Ovary (tissue), 9 donors: ENCODE results near the gene GRB7. TPM values are rescaled to one million over a fixed set of nuclear protein-coding genes. Genes with fewer than 3 reads are reported as not detected.
"Not testable (repeated sequence)": the region's sequence is repeated elsewhere in the genome, so short reads cannot be mapped to it uniquely, and the experiment has no call there.

Source experiments
- DNase-seq, 5 donors: peaks; one replicate each; pipeline ENCODE4 v3.0.0-alpha.2; 2019 to 2020
- H3K27ac ChIP-seq, 2 donors: fragments of 200-600 bp; one replicate each; pipeline versions ENCODE4 v1.5.1 to v1.8.0; 2019 to 2022
- H3K27me3 ChIP-seq: fragments of 200-600 bp; one replicate; pipeline ENCODE4 v1.8.0; 2022
- H3K36me3 ChIP-seq: fragments of 200-600 bp; sonication (generic); one replicate; pipeline ENCODE4 v1.5.1; 2019
- H3K4me1 ChIP-seq: one replicate; pipeline ENCODE4 v1.8.1; 2013; ENCODE audit warnings: mild to moderate bottlenecking, moderate library complexity; ENCODE audit not compliant: insufficient read depth
- H3K4me3 ChIP-seq: fragments of 200-600 bp; sonication (generic); one replicate; pipeline ENCODE4 v1.5.1; 2017
- H3K9me3 ChIP-seq, 2 donors: fragments of 200-600 bp in 1 of 2; sonication (generic) in 1 of 2; one replicate each; pipeline versions ENCODE4 v1.5.1 to v1.8.1; 2013 to 2019; ENCODE audit warnings: mild to moderate bottlenecking in 1 of 2, moderate library complexity in 1 of 2
- CTCF ChIP-seq, 3 donors: fragments of 450-650 bp in 2 of 3; fragments of 200-600 bp in 1 of 3; IDR thresholded peaks; one replicate each; pipeline versions ENCODE4 v1.5.1 to v1.8.0; 2016 to 2022; ENCODE audit warnings: antibody characterized with exemption in 3 of 3, mild to moderate bottlenecking in 1 of 3
- EP300 ChIP-seq: sonication (generic); formaldehyde crosslinking; IDR thresholded peaks from one replicate; pipeline ENCODE4 v1.6.1; 2017; ENCODE audit warnings: antibody characterized with exemption
- POLR2A ChIP-seq: fragments of 450-650 bp; IDR thresholded peaks from one replicate; pipeline ENCODE4 v1.6.1; 2017; ENCODE audit warnings: antibody characterized with exemption, mild to moderate bottlenecking, moderate library complexity
- WGBS, 3 donors: extraction: QIAGEN DNeasy Blood & Tissue Kit in 1 of 3; methylation state at CpG; one replicate each; pipeline versions ENCODE4 v1.1.5 to v1.1.7; 2013 to 2017; 5-methylcytosine and 5-hydroxymethylcytosine counted together
- intact Hi-C, 4 donors: fragments of 100-400 bp; cut with DNase I; formaldehyde crosslinking; loops; one replicate each; pipeline versions ENCODE4 v1.11.0 to v1.15.1; 2022 to 2023
- polyA plus RNA-seq, 2 donors: library from polyadenylated mRNA; stranded (reverse); fragments of 200-250 nt in 1 of 2; fragments of 350-450 nt in 1 of 2; fragmentation: Illumina TruSeq in 1 of 2; extraction: RNeasy Lipid Tissue Mini Kit (QIAGEN cat#74804) in 1 of 2; gene quantifications; one replicate each; pipeline ENCODE4 v1.2.3, GENCODE V29; 2013 to 2014
- total RNA-seq, 7 donors: library from RNA; depleted of rRNA in 2 of 7; stranded (reverse); fragments of >200 nt in 2 of 7; fragmentation: NEBNext Ultra II Directional in 3 of 7; extraction: Animal tissue kit (Norgen Biotek cat#: 25700) in 3 of 7; gene quantifications; one replicate each; pipeline versions ENCODE4 v1.1.0 to v1.2.4, GENCODE V29; 2016 to 2023
- donor health status: DM: no; HTN: no; CAD: no; lungs with moderate emphysema.
- donor health status: DM: no; HTN: no; CAD: no.
- donor health status: Bipolar disorder and iron deficiency.
- donor health status: DM: yes; HTN: yes; CAD: no.
- donor health status: DM: no; HTN: no; CAD: no.
- donor health status: DM: yes; HTN: yes; CAD: no.

GRB7 gene
- total and polyA plus RNA-seq, 9 donors: 0.23 to 63.0 (median 2.1) TPM

GRCh38 chr17:39722965-39723848 is 14.5 kb upstream of the GRB7 start:
- no peak for DNase-seq
- Histone ChIP-seq H3K9me3 (no peaks in the 10 kb centered on the region), H3K4me1 (no peaks in the 10 kb centered on the region), H3K4me3 (no peak overlapping the region), H3K27me3 (no peaks in the 10 kb centered on the region), H3K36me3 (no peaks in the 10 kb centered on the region), H3K27ac (no peak overlapping the region)
- WGBS, 3 donors: 77 to 85% (median 80%) methylated on average over 34 of the region's 34 CpGs
- intact Hi-C loops: no loop called here
- TF ChIP-seq CTCF (IDR thresholded peaks at IDR 0.05) (no peak), POLR2A (no peak), EP300 (no peak)

- no peaks in the 10 kb centered on the region for H3K9me3 ChIP-seq
- 94 to 95% (median 94%) methylated on average over 13 of the region's 13 CpGs for WGBS, 3 donors
- H3K4me3 ChIP-seq: no peak overlapping the region
- intact Hi-C loops: no loop called here
- H3K27me3 ChIP-seq: no peaks in the 10 kb centered on the region
- TF ChIP-seq POLR2A: no peak
- TF ChIP-seq EP300: no peak
- no peak for TF ChIP-seq CTCF (IDR thresholded peaks at IDR 0.05)
- no peak overlapping the region for H3K27ac ChIP-seq
- DNase-seq: no peak
- no peaks in the 10 kb centered on the region for H3K4me1 ChIP-seq
- no peaks in the 10 kb centered on the region for H3K36me3 ChIP-seq
These were observed 13.0 kb upstream of the GRB7 start for GRCh38 chr17:39724731-39725130.

DNA sequence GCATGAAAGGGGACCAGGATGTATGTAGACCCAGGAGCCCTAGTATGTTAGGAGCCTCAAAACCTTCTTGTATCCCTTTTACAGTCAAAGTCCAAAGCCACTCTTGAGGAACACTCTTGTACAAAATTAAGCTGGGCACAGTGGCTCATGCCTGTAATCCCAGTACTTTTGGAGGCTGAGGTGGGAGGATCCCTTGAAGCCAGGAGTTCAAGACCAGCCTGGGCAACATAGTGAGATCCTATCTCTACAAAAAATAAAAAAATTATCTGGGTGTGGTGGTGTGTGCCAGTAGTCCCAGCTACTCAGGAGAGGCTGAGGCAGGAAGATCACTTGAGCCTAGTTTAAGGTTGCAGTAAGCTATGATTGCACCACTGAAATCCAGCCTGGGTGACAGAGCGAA is 11.8 kb upstream of the GRB7 start:
- not testable (repeated sequence) for H3K4me1 ChIP-seq

GRCh38 chr17:39726617-39727016 is 11.1 kb upstream of the GRB7 start:
- Histone ChIP-seq H3K27me3 (no peaks in the 10 kb centered on the region), H3K4me3 (no peak overlapping the region), H3K27ac (no peak overlapping the region), H3K4me1 (no peaks in the 10 kb centered on the region), H3K9me3 (no peaks in the 10 kb centered on the region), H3K36me3 (no peaks in the 10 kb centered on the region)
- 83 to 86% (median 86%) methylated on average over 9 of the region's 9 CpGs for WGBS, 3 donors
- intact Hi-C loops: no loop called here
- DNase-seq: no peak
- TF ChIP-seq EP300 (no peak), POLR2A (no peak), CTCF (IDR thresholded peaks at IDR 0.05) (no peak)

More for the DNA sequence above, 11.8 kb upstream of the GRB7 start:
- WGBS, 3 donors: 96 to 100% (median 97%) methylated on average over 1 of the region's 1 CpG
- H3K27ac ChIP-seq, intact Hi-C loops, H3K4me3 ChIP-seq, H3K27me3 ChIP-seq, DNase-seq, H3K36me3 ChIP-seq, H3K9me3 ChIP-seq: not testable (repeated sequence)

- Histone ChIP-seq H3K36me3 (no peaks in the 10 kb centered on the region), H3K4me1 (no peaks in the 10 kb centered on the region), H3K27ac (no peak overlapping the region), H3K9me3 (no peaks in the 10 kb centered on the region), H3K27me3 (no peaks in the 10 kb centered on the region), H3K4me3 (no peak overlapping the region)
- DNase-seq: no peak
- intact Hi-C loops: no loop called here
- 61 to 66% (median 63%) methylated on average over 9 to 10 of the region's 10 CpGs for WGBS, 3 donors
- TF ChIP-seq POLR2A (no peak), EP300 (no peak), CTCF (IDR thresholded peaks at IDR 0.05) (no peak)
These were observed 10.2 kb upstream of the GRB7 start for GRCh38 chr17:39727556-39727955.
